Ovary (tissue), 9 donors: ENCODE measurements around the gene ABI1. TPM values are rescaled to one million over a fixed set of nuclear protein-coding genes. Genes with fewer than 3 reads are reported as not detected.
"Not testable (repeated sequence)": the region's sequence is repeated elsewhere in the genome, so short reads cannot be mapped to it uniquely, and the experiment has no call there.

ENCODE experiments used
- DNase-seq, 5 donors: peaks; one replicate each; pipeline ENCODE4 v3.0.0-alpha.2; 2019 to 2020
- H3K27ac ChIP-seq, 2 donors: fragments of 200-600 bp; one replicate each; pipeline versions ENCODE4 v1.5.1 to v1.8.0; 2019 to 2022
- H3K27me3 ChIP-seq: fragments of 200-600 bp; one replicate; pipeline ENCODE4 v1.8.0; 2022
- H3K36me3 ChIP-seq: fragments of 200-600 bp; sonication (generic); one replicate; pipeline ENCODE4 v1.5.1; 2019
- H3K4me1 ChIP-seq: one replicate; pipeline ENCODE4 v1.8.1; 2013; ENCODE audit warnings: mild to moderate bottlenecking, moderate library complexity; ENCODE audit not compliant: insufficient read depth
- H3K4me3 ChIP-seq: fragments of 200-600 bp; sonication (generic); one replicate; pipeline ENCODE4 v1.5.1; 2017
- H3K9me3 ChIP-seq, 2 donors: fragments of 200-600 bp in 1 of 2; sonication (generic) in 1 of 2; one replicate each; pipeline versions ENCODE4 v1.5.1 to v1.8.1; 2013 to 2019; ENCODE audit warnings: mild to moderate bottlenecking in 1 of 2, moderate library complexity in 1 of 2
- CTCF ChIP-seq, 3 donors: fragments of 450-650 bp in 2 of 3; fragments of 200-600 bp in 1 of 3; IDR thresholded peaks; one replicate each; pipeline versions ENCODE4 v1.5.1 to v1.8.0; 2016 to 2022; ENCODE audit warnings: antibody characterized with exemption in 3 of 3, mild to moderate bottlenecking in 1 of 3
- EP300 ChIP-seq: sonication (generic); formaldehyde crosslinking; IDR thresholded peaks from one replicate; pipeline ENCODE4 v1.6.1; 2017; ENCODE audit warnings: antibody characterized with exemption
- POLR2A ChIP-seq: fragments of 450-650 bp; IDR thresholded peaks from one replicate; pipeline ENCODE4 v1.6.1; 2017; ENCODE audit warnings: antibody characterized with exemption, mild to moderate bottlenecking, moderate library complexity
- WGBS, 3 donors: extraction: QIAGEN DNeasy Blood & Tissue Kit in 1 of 3; methylation state at CpG; one replicate each; pipeline versions ENCODE4 v1.1.5 to v1.1.7; 2013 to 2017; 5-methylcytosine and 5-hydroxymethylcytosine counted together
- intact Hi-C, 4 donors: fragments of 100-400 bp; cut with DNase I; formaldehyde crosslinking; loops; one replicate each; pipeline versions ENCODE4 v1.11.0 to v1.15.1; 2022 to 2023
- polyA plus RNA-seq, 2 donors: library from polyadenylated mRNA; stranded (reverse); fragments of 200-250 nt in 1 of 2; fragments of 350-450 nt in 1 of 2; fragmentation: Illumina TruSeq in 1 of 2; extraction: RNeasy Lipid Tissue Mini Kit (QIAGEN cat#74804) in 1 of 2; gene quantifications; one replicate each; pipeline ENCODE4 v1.2.3, GENCODE V29; 2013 to 2014
- total RNA-seq, 7 donors: library from RNA; depleted of rRNA in 2 of 7; stranded (reverse); fragments of >200 nt in 2 of 7; fragmentation: NEBNext Ultra II Directional in 3 of 7; extraction: Animal tissue kit (Norgen Biotek cat#: 25700) in 3 of 7; gene quantifications; one replicate each; pipeline versions ENCODE4 v1.1.0 to v1.2.4, GENCODE V29; 2016 to 2023
- donor health status: DM: no; HTN: no; CAD: no; lungs with moderate emphysema.
- donor health status: DM: no; HTN: no; CAD: no.
- donor health status: Bipolar disorder and iron deficiency.
- donor health status: DM: yes; HTN: yes; CAD: no.
- donor health status: DM: no; HTN: no; CAD: no.
- donor health status: DM: yes; HTN: yes; CAD: no.

The ABI1 gene
- total and polyA plus RNA-seq, 9 donors, result 29.8 to 51.7 (median 42.1) TPM

- H3K36me3 ChIP-seq, result no peaks in the 10 kb centered on the region
- H3K27ac ChIP-seq, result peak overlapping the region; percentile 83 to 84
- H3K9me3 ChIP-seq, result no peaks in the 10 kb centered on the region
- peaks cover 6% of the 10 kb centered on the region for H3K4me1 ChIP-seq
- WGBS, 3 donors, result 0 to 1% (median 0%) methylated on average over 19 to 24 of the region's 24 CpGs
- intact Hi-C loops, result no loop called here
- TF ChIP-seq EP300 (no peak), CTCF (IDR thresholded peaks at IDR 0.05) (no peak), POLR2A (no peak)
- DNase-seq, result peak; percentile 48 to 71 (median 67)
- peak overlapping the region; percentile 93 for H3K4me3 ChIP-seq
- no peaks in the 10 kb centered on the region for H3K27me3 ChIP-seq
Measured at GRCh38 chr10:26860102-26860442, 686 bp downstream of the ABI1 start.

- H3K4me1 ChIP-seq, result peaks cover 6% of the 10 kb centered on the region
- no peak for TF ChIP-seq POLR2A
- no peak for TF ChIP-seq CTCF (IDR thresholded peaks at IDR 0.05)
- TF ChIP-seq EP300, result no peak
- intact Hi-C loops, result no loop called here
- H3K27ac ChIP-seq, result peak overlapping the region in 1 of 2 donors; percentile 83
- H3K36me3 ChIP-seq, result no peaks in the 10 kb centered on the region
- WGBS, 3 donors, result 0 to 1% (median 1%) methylated on average over 15 of the region's 15 CpGs
- no peak for DNase-seq
- H3K4me3 ChIP-seq, result peak overlapping the region; percentile 93
- no peaks in the 10 kb centered on the region for H3K9me3 ChIP-seq
- no peaks in the 10 kb centered on the region for H3K27me3 ChIP-seq
Measured at GRCh38 chr10:26859241-26860101, 1.3 kb downstream of the ABI1 start.

GRCh38 chr10:26858707-26859034 is 2.1 kb downstream of the ABI1 start:
- no peak overlapping the region for H3K27ac ChIP-seq
- intact Hi-C loops, result no loop called here
- TF ChIP-seq CTCF (IDR thresholded peaks at IDR 0.05) (no peak), EP300 (no peak), POLR2A (no peak)

GRCh38 chr10:26857991-26858706 is 2.6 kb downstream of the ABI1 start:
- Histone ChIP-seq H3K4me1 (peaks cover 6% of the 10 kb centered on the region), H3K4me3 (no peak overlapping the region), H3K36me3 (no peaks in the 10 kb centered on the region), H3K27me3 (no peaks in the 10 kb centered on the region), H3K27ac (no peak overlapping the region), H3K9me3 (no peaks in the 10 kb centered on the region)
- TF ChIP-seq EP300 (no peak), CTCF (IDR thresholded peaks at IDR 0.05) (no peak), POLR2A (no peak)
- intact Hi-C loops, result no loop called here
- DNase-seq, result no peak
- 25 to 37% (median 29%) methylated on average over 7 of the region's 7 CpGs for WGBS, 3 donors

More at GRCh38 chr10:26858707-26859034, 2.1 kb downstream of the ABI1 start:
- 6 to 7% (median 7%) methylated on average over 2 of the region's 2 CpGs for WGBS, 3 donors
- DNase-seq, result no peak
- H3K4me1 ChIP-seq, result peaks cover 6% of the 10 kb centered on the region
- H3K27me3 ChIP-seq, result no peaks in the 10 kb centered on the region
- peak overlapping the region; percentile 11 for H3K4me3 ChIP-seq
- H3K36me3 ChIP-seq, result no peaks in the 10 kb centered on the region
- no peaks in the 10 kb centered on the region for H3K9me3 ChIP-seq

GRCh38 chr10:26857553-26857952 is 3.2 kb downstream of the ABI1 start:
- H3K4me3 ChIP-seq, H3K4me1 ChIP-seq, DNase-seq, H3K36me3 ChIP-seq, H3K9me3 ChIP-seq, H3K27ac ChIP-seq, intact Hi-C loops, H3K27me3 ChIP-seq: not testable (repeated sequence)
